ENCODE data around the gene PAPPA.

Gene PAPPA

GRCh38 chr9:116155698-116156039 lies 2.1 kb downstream of the PAPPA start:
- H3K9me3 ChIP-seq (ENCODE audit: control insufficient read depth, insufficient read depth, low read depth, low read length) = no peaks in the 10 kb centered on the region
- H3K27ac ChIP-seq (ENCODE audit: extremely low read depth, low read depth, low read length) = peak overlapping the region; percentile 56; the same call in 1 of the 2 replicates
- POLR2A ChIA-PET = interaction anchor here (1.0 to 1.2 kb wide), 2 partner anchors 209 to 483 kb away, joined by 3 to 6 read pairs; no protein-coding TSS in a partner anchor
- CTCF ChIA-PET = interaction anchor here (0.6 to 2.7 kb wide), 8 partner anchors 10 to 562 kb away, joined by 3 to 9 read pairs (median 4); no protein-coding TSS in a partner anchor
- H3K4me3 ChIP-seq (ENCODE audit: low read depth, low read length) = peak overlapping the region; percentile 60
- H3K36me3 ChIP-seq (ENCODE audit: control insufficient read depth in 2 of 2, insufficient read depth in 1 of 2, low read length in 2 of 2) = no peaks in the 10 kb centered on the region
- peaks cover 7% of the 10 kb centered on the region for H3K4me1 ChIP-seq (ENCODE audit: control insufficient read depth, insufficient read depth, low read length)
- no peak for TF ChIP-seq EGR2 (tag by site-specific recombination; IDR thresholded peaks at IDR 0.05; ENCODE audit: low read depth)
- TF ChIP-seq ZNF629 (tag by site-specific recombination; IDR thresholded peaks at IDR 0.05) = peak; percentile 67
- TF ChIP-seq, protein P1, sequence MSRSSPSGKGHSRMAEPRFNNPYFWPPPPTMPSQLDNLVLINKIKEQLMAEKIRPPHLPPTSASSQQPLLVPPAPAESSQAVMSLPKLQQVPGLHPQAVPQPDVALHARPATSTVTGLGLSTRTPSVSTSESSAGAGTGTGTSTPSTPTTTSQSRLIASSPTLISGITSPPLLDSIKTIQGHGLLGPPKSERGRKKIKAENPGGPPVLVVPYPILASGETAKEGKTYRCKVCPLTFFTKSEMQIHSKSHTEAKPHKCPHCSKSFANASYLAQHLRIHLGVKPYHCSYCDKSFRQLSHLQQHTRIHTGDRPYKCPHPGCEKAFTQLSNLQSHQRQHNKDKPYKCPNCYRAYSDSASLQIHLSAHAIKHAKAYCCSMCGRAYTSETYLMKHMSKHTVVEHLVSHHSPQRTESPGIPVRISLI (tag by site-specific recombination; IDR thresholded peaks at IDR 0.05) = peak; percentile 32; the same call in 1 of the 2 replicates
- TF ChIP-seq, protein P2, sequence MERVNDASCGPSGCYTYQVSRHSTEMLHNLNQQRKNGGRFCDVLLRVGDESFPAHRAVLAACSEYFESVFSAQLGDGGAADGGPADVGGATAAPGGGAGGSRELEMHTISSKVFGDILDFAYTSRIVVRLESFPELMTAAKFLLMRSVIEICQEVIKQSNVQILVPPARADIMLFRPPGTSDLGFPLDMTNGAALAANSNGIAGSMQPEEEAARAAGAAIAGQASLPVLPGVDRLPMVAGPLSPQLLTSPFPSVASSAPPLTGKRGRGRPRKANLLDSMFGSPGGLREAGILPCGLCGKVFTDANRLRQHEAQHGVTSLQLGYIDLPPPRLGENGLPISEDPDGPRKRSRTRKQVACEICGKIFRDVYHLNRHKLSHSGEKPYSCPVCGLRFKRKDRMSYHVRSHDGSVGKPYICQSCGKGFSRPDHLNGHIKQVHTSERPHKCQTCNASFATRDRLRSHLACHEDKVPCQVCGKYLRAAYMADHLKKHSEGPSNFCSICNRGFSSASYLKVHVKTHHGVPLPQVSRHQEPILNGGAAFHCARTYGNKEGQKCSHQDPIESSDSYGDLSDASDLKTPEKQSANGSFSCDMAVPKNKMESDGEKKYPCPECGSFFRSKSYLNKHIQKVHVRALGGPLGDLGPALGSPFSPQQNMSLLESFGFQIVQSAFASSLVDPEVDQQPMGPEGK (tag by site-specific recombination; IDR thresholded peaks at IDR 0.05) = 0 out of 2 replicates have a peak, but pooled peaks have one; percentile 30
- no peak for TF ChIP-seq YY1 (tag by site-specific recombination; IDR thresholded peaks at IDR 0.05)
- peak; percentile 58 for TF ChIP-seq ZBTB21 (tag by site-specific recombination; IDR thresholded peaks at IDR 0.05)
- TF ChIP-seq ZNF791 (tag by site-specific recombination; IDR thresholded peaks at IDR 0.05) = no peak
- TF ChIP-seq, protein P3, sequence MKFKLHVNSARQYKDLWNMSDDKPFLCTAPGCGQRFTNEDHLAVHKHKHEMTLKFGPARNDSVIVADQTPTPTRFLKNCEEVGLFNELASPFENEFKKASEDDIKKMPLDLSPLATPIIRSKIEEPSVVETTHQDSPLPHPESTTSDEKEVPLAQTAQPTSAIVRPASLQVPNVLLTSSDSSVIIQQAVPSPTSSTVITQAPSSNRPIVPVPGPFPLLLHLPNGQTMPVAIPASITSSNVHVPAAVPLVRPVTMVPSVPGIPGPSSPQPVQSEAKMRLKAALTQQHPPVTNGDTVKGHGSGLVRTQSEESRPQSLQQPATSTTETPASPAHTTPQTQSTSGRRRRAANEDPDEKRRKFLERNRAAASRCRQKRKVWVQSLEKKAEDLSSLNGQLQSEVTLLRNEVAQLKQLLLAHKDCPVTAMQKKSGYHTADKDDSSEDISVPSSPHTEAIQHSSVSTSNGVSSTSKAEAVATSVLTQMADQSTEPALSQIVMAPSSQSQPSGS (tag by site-specific recombination; IDR thresholded peaks at IDR 0.05; ENCODE audit: low read depth) = peak; percentile 93

DNA sequence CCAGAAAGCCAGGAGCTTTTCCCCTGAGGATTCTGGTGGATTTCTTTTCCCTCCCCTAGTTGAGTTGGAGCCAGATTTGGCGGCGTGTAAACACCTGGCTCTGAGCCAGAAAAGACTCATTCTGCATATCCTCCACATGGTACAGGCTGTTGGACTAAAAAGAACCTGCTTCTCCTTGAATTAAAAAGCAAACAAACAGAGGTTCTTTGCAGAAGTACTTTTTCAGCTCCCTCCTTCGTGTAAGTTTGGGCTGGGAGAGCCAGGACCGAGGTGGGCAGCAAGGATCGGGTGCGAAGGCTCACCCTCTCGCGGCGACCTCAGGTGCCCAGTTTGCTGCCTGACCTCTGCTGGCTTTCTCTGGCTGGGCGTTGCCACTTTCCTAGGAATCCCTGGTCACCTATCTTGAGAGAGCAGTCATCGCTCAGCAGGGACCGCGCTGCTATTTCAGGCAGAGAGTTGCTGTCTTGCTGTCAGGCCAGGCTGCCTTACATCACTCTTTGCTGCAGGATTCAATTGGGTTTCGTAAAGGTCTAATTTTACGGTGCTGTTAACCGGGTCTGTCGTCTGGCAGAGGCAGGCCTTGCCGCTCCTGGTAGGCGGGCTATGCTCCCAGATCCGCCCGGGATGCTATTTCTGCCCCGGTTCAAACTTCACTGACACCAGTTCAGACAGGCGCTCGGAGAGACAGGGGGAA lies 3.2 kb downstream of the PAPPA start:
- no peaks in the 10 kb centered on the region for H3K36me3 ChIP-seq (ENCODE audit: control insufficient read depth in 2 of 2, insufficient read depth in 1 of 2, low read length in 2 of 2)
- no peaks in the 10 kb centered on the region for H3K9me3 ChIP-seq (ENCODE audit: control insufficient read depth, insufficient read depth, low read depth, low read length)
- POLR2A ChIA-PET = interaction anchor here (1.2 kb wide), 1 partner anchor 208 kb away, joined by 3 read pairs; no protein-coding TSS in a partner anchor
- peak overlapping the region; percentile 10 for H3K4me3 ChIP-seq (ENCODE audit: low read depth, low read length)
- H3K4me1 ChIP-seq (ENCODE audit: control insufficient read depth, insufficient read depth, low read length) = peaks cover 7% of the 10 kb centered on the region
- peak overlapping the region; percentile 83 for H3K27ac ChIP-seq (ENCODE audit: extremely low read depth, low read depth, low read length)
- CTCF ChIA-PET = interaction anchor here (0.6 to 2.7 kb wide), 5 partner anchors 9 to 451 kb away, joined by 3 to 9 read pairs (median 3); no protein-coding TSS in a partner anchor
- TF ChIP-seq ZBTB17 (tag by site-specific recombination; IDR thresholded peaks at IDR 0.05) (peak; percentile 90), KLF10 (tag by site-specific recombination; IDR thresholded peaks at IDR 0.05) (peak; percentile 46; the same call in 1 of the 2 replicates), BCL11B (tag by site-specific recombination; IDR thresholded peaks at IDR 0.05; ENCODE audit: low read depth) (no peak), ZNF175 (tag by site-specific recombination; IDR thresholded peaks at IDR 0.05) (no peak), ZFHX2 (tag by site-specific recombination; conservative IDR thresholded peaks at IDR 0.05) (no peak), ZNF121 (tag by site-specific recombination; IDR thresholded peaks at IDR 0.05) (no peak), SETDB1 (IDR thresholded peaks at IDR 0.05; ENCODE audit: insufficient read length, low read length) (no peak), ZNF692 (tag by site-specific recombination; IDR thresholded peaks at IDR 0.05) (no peak), ZNF596 (tag by site-specific recombination; IDR thresholded peaks at IDR 0.05) (no peak)
- TF ChIP-seq, protein P4, sequence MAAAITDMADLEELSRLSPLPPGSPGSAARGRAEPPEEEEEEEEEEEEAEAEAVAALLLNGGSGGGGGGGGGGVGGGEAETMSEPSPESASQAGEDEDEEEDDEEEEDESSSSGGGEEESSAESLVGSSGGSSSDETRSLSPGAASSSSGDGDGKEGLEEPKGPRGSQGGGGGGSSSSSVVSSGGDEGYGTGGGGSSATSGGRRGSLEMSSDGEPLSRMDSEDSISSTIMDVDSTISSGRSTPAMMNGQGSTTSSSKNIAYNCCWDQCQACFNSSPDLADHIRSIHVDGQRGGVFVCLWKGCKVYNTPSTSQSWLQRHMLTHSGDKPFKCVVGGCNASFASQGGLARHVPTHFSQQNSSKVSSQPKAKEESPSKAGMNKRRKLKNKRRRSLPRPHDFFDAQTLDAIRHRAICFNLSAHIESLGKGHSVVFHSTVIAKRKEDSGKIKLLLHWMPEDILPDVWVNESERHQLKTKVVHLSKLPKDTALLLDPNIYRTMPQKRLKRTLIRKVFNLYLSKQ (tag by site-specific recombination; IDR thresholded peaks at IDR 0.05; ENCODE audit: borderline replicate concordance) = no peak
- TF ChIP-seq, protein P5, sequence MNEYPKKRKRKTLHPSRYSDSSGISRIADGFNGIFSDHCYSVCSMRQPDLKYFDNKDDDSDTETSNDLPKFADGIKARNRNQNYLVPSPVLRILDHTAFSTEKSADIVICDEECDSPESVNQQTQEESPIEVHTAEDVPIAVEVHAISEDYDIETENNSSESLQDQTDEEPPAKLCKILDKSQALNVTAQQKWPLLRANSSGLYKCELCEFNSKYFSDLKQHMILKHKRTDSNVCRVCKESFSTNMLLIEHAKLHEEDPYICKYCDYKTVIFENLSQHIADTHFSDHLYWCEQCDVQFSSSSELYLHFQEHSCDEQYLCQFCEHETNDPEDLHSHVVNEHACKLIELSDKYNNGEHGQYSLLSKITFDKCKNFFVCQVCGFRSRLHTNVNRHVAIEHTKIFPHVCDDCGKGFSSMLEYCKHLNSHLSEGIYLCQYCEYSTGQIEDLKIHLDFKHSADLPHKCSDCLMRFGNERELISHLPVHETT (tag by site-specific recombination; IDR thresholded peaks at IDR 0.05) = no peak
- TF ChIP-seq, protein P6, sequence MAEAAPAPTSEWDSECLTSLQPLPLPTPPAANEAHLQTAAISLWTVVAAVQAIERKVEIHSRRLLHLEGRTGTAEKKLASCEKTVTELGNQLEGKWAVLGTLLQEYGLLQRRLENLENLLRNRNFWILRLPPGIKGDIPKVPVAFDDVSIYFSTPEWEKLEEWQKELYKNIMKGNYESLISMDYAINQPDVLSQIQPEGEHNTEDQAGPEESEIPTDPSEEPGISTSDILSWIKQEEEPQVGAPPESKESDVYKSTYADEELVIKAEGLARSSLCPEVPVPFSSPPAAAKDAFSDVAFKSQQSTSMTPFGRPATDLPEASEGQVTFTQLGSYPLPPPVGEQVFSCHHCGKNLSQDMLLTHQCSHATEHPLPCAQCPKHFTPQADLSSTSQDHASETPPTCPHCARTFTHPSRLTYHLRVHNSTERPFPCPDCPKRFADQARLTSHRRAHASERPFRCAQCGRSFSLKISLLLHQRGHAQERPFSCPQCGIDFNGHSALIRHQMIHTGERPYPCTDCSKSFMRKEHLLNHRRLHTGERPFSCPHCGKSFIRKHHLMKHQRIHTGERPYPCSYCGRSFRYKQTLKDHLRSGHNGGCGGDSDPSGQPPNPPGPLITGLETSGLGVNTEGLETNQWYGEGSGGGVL (tag by site-specific recombination; IDR thresholded peaks at IDR 0.05) = peak; percentile 46

Measured in HEK293 (cell line).